ENCODE measurements around the gene ATAD3C. TPM values are rescaled to one million over a fixed set of nuclear protein-coding genes. Genes with fewer than 3 reads are reported as not detected.

The ATAD3C gene
- total and polyA plus RNA-seq, 2 experiments from 2014 or later = 0.45 to 1.3 TPM

GRCh38 chr1:1425753-1426495 lies 23.6 kb upstream of the ATAD3C start:
- H3K4me3 Mint-ChIP-seq = peak overlapping the region; percentile 44
- no peak overlapping the region for H3K27ac ChIP-seq (ENCODE audit: low read depth)
- H3K4me3 ChIP-seq = peak overlapping the region; percentile 46
- peak overlapping the region; percentile 72 for H3K4me2 ChIP-seq
- ATAC-seq (peak; percentile 48), DNase-seq (ENCODE audit: low spot score) (peak; percentile 69)
- no peak overlapping the region for H2AFZ ChIP-seq
- 0 out of 2 replicates have a peak overlapping the region, but pooled peaks have one; percentile 52 for H3K27ac Mint-ChIP-seq
- no peaks in the 10 kb centered on the region for H3K9me2 ChIP-seq (ENCODE audit: insufficient read depth)
- peaks cover 10% of the 10 kb centered on the region for H3K9me3 Mint-ChIP-seq
- no peaks in the 10 kb centered on the region for H4K20me1 ChIP-seq (replicated peaks; ENCODE audit: insufficient read depth)
- peaks cover 42% of the 10 kb centered on the region for H3K4me1 Mint-ChIP-seq
- peaks cover 28% of the 10 kb centered on the region for H3F3A ChIP-seq (replicated peaks; ENCODE audit: low read depth)
- no peaks in the 10 kb centered on the region for H3K79me2 ChIP-seq (replicated peaks; ENCODE audit: insufficient read depth)
- no peak for TF ChIP-seq JUNB (IDR thresholded peaks at IDR 0.05; ENCODE audit: unreplicated experiment)
- TF ChIP-seq REST (IDR thresholded peaks at IDR 0.05; ENCODE audit: unreplicated experiment) = no peak
- TF ChIP-seq CTCF (conservative IDR thresholded peaks at IDR 0.05; ENCODE audit: low read depth in 2 of 2) = no peak
- TF ChIP-seq EZH2 (IDR thresholded peaks at IDR 0.05; ENCODE audit: low read depth, unreplicated experiment) = no peak
- TF ChIP-seq ZNF331 (CRISPR knock-in tag; IDR thresholded peaks at IDR 0.05; ENCODE audit: low read depth) = no peak
- TF ChIP-seq STAT1 (IDR thresholded peaks at IDR 0.05; ENCODE audit: unreplicated experiment) = no peak
- TF ChIP-seq EZH2phosphoT487 (IDR thresholded peaks at IDR 0.05; ENCODE audit: unreplicated experiment) = no peak
- no peak; the same call in 1 of the 2 replicates for TF ChIP-seq POLR2AphosphoS5 (IDR thresholded peaks at IDR 0.05; ENCODE audit: low read depth)
- no peak for TF ChIP-seq NANOG (IDR thresholded peaks at IDR 0.05; ENCODE audit: borderline replicate concordance)
- TF ChIP-seq, protein P1, sequence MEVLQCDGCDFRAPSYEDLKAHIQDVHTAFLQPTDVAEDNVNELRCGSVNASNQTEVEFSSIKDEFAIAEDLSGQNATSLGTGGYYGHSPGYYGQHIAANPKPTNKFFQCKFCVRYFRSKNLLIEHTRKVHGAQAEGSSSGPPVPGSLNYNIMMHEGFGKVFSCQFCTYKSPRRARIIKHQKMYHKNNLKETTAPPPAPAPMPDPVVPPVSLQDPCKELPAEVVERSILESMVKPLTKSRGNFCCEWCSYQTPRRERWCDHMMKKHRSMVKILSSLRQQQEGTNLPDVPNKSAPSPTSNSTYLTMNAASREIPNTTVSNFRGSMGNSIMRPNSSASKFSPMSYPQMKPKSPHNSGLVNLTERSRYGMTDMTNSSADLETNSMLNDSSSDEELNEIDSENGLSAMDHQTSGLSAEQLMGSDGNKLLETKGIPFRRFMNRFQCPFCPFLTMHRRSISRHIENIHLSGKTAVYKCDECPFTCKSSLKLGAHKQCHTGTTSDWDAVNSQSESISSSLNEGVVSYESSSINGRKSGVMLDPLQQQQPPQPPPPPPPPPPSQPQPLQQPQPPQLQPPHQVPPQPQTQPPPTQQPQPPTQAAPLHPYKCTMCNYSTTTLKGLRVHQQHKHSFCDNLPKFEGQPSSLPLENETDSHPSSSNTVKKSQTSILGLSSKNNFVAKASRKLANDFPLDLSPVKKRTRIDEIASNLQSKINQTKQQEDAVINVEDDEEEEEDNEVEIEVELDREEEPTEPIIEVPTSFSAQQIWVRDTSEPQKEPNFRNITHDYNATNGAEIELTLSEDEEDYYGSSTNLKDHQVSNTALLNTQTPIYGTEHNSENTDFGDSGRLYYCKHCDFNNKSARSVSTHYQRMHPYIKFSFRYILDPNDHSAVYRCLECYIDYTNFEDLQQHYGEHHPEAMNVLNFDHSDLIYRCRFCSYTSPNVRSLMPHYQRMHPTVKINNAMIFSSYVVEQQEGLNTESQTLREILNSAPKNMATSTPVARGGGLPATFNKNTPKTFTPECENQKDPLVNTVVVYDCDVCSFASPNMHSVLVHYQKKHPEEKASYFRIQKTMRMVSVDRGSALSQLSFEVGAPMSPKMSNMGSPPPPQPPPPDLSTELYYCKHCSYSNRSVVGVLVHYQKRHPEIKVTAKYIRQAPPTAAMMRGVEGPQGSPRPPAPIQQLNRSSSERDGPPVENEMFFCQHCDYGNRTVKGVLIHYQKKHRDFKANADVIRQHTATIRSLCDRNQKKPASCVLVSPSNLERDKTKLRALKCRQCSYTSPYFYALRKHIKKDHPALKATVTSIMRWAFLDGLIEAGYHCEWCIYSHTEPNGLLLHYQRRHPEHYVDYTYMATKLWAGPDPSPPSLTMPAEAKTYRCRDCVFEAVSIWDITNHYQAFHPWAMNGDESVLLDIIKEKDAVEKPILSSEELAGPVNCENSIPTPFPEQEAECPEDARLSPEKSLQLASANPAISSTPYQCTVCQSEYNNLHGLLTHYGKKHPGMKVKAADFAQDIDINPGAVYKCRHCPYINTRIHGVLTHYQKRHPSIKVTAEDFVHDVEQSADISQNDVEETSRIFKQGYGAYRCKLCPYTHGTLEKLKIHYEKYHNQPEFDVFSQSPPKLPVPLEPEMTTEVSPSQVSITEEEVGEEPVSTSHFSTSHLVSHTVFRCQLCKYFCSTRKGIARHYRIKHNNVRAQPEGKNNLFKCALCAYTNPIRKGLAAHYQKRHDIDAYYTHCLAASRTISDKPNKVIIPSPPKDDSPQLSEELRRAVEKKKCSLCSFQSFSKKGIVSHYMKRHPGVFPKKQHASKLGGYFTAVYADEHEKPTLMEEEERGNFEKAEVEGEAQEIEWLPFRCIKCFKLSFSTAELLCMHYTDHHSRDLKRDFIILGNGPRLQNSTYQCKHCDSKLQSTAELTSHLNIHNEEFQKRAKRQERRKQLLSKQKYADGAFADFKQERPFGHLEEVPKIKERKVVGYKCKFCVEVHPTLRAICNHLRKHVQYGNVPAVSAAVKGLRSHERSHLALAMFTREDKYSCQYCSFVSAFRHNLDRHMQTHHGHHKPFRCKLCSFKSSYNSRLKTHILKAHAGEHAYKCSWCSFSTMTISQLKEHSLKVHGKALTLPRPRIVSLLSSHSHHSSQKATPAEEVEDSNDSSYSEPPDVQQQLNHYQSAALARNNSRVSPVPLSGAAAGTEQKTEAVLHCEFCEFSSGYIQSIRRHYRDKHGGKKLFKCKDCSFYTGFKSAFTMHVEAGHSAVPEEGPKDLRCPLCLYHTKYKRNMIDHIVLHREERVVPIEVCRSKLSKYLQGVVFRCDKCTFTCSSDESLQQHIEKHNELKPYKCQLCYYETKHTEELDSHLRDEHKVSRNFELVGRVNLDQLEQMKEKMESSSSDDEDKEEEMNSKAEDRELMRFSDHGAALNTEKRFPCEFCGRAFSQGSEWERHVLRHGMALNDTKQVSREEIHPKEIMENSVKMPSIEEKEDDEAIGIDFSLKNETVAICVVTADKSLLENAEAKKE (CRISPR knock-in tag; IDR thresholded peaks at IDR 0.05) = no peak
- TF ChIP-seq CREB1 (CRISPR knock-in tag; IDR thresholded peaks at IDR 0.05; ENCODE audit: low read depth) = no peak
- TF ChIP-seq, protein P2, sequence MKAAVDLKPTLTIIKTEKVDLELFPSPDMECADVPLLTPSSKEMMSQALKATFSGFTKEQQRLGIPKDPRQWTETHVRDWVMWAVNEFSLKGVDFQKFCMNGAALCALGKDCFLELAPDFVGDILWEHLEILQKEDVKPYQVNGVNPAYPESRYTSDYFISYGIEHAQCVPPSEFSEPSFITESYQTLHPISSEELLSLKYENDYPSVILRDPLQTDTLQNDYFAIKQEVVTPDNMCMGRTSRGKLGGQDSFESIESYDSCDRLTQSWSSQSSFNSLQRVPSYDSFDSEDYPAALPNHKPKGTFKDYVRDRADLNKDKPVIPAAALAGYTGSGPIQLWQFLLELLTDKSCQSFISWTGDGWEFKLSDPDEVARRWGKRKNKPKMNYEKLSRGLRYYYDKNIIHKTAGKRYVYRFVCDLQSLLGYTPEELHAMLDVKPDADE (IDR thresholded peaks at IDR 0.05) = no peak
- no peak for TF ChIP-seq ZNF114 (CRISPR knock-in tag; IDR thresholded peaks at IDR 0.05)
- peaks cover 25% of the 10 kb centered on the region for H3K27me3 Mint-ChIP-seq (ENCODE audit: insufficient read depth, low read depth, poor library complexity)
- H3K36me3 Mint-ChIP-seq (ENCODE audit: low read depth) = peaks cover 4% of the 10 kb centered on the region; the same call in 2 of the 3 replicates
- no peaks in the 10 kb centered on the region for H3K36me3 ChIP-seq (ENCODE audit: insufficient read depth)
- H3K27me3 ChIP-seq (ENCODE audit: insufficient read depth) = no peaks in the 10 kb centered on the region
- peaks cover 39% of the 10 kb centered on the region for H3K4me1 ChIP-seq (ENCODE audit: insufficient read depth)

All from GM23338 (cell line).